HG03571 (cell line): ENCODE data around the gene GALE.
A peak's percentile ranks its signal among the peaks of the same experiment; 100 is the strongest.
"Not testable (repeated sequence)": the region's sequence is repeated elsewhere in the genome, so short reads cannot be mapped to it uniquely, and the experiment has no call there.

ENCODE experiments used
- ATAC-seq: cut with Tn5 transposase; IDR thresholded peaks from one replicate; pipeline ENCODE4 v1.9.1; 2021; ENCODE audit not compliant: unreplicated experiment

Gene GALE

DNA sequence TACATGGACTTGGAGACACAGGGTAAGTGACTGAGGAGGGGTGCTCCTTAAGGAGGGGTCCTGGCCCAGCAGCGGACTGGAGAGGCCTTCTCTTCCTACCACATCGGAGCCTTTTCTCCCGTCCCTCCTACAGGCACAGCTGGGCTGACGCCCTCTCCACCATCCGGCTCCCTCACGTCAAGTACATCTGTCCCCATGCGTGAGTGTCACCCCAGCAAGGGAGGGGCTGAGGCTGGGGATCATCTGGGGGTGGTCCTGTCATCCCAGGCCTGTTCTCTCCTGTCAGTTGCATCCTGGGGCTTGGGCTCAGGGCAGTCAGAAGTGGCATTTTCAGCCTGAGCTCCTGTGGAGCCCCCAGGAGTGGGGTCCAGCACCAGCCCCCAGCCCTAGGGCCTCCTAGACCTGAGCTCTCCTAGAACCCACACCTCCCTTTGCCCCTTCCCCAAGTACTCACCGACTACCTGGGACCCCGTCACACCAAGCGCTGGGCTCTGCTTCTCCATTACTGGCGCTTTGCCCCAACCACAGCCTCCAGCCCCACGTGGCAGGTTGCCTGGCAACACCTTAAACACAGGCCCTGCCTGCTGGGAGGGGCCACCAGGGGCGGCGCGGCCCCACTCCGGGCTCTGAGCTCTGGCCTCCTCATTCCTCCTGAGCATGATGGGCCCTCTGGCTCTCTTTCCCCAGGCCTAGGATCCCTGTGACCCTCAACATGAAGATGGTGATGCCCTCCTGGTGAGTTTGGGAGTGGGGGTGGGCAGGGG is 7.4 kb downstream of the GALE start:
- ATAC-seq = no peak

GRCh38 chr1:23792151-23792945 is 8.2 kb downstream of the GALE start:
- ATAC-seq = no peak

DNA sequence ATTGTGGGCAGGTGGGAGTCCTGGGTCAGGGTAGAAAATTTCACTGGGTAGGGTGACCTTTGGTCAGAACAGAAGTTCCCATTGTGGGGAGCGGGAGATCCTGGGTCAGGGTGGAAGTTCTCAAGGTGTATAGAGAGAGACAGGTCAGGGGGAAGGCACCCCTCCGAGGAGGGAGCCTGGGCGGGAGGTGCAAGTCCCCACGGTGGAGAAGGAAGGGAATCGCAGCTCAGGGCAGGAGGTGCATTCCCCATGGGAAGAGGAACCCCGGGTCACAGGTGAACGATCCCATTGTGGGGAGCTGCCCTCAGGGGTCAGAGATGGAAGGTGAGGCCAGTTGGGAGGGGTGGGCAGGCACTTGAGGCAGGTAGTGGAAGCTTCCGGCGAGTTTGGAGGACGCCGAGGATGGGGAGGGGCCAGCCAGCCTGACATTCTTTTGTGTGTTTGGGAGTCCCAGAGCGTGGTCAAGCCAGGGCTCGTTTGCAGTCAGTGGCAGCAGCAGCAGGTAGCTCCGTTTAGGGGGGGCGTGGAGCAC is 9.0 kb downstream of the GALE start:
- ATAC-seq = no peak

GRCh38 chr1:23790696-23791515 is 9.6 kb downstream of the GALE start, which contains the start of gene LYPLA2:
TSS of gene LYPLA2 (plus strand) at chr1:23791145. CDS start at chr1:23792683, 1,538 bp downstream.
- peak; percentile 72 for ATAC-seq

- ATAC-seq = no peak
Measured at GRCh38 chr1:23788695-23789094, 11.9 kb downstream of the GALE start.

- no peak for ATAC-seq
Measured at GRCh38 chr1:23787701-23788100, 12.9 kb downstream of the GALE start.

GRCh38 chr1:23784846-23785245 is 15.7 kb downstream of the GALE start:
- ATAC-seq = no peak

DNA sequence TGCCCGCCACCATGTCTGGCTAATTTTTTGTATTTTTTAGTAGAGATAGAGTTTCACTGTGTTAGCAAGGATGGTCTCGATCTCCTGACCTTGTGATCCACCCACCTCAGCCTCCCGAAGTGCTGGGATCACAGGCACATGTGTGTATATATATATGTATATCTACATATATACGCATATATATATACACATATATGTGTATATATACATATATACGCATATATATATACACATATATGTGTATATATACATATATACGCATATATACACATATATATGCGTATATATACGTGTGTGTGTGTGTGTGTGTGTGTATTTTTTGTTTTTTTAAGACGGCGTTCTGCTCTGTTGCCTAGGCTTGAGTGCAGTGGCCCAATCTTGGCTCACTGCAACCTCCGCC is 17.4 kb downstream of the GALE start:
- not testable (repeated sequence) for ATAC-seq

GRCh38 chr1:23779826-23780371 is 20.7 kb downstream of the GALE start:
- no peak for ATAC-seq

- peak; percentile 42 for ATAC-seq
Measured at GRCh38 chr1:23777979-23778814, 22.4 kb downstream of the GALE start, which contains the start of gene PITHD1. TSS of gene PITHD1 (plus strand) at chr1:23778418. CDS start at chr1:23778516, 98 bp downstream.

DNA sequence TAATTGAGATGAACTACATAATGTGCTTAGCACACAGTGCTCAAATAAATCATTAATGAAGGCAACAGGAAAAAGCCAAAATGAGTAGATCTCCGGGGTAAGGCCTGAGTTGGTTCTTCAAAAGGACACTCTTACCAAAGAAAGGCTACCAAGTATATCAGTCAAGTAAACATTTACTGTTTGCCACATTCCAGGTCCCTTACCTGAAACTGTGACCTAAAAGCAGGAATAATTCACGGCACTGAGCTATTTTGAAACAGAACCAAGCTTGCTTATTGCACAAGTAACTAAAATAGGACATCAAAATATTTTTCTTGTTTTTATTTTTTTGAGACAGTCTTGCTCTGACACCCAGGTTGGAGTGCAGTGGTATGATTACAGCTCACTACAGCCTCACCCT is 24.3 kb downstream of the GALE start:
- ATAC-seq = no peak

DNA sequence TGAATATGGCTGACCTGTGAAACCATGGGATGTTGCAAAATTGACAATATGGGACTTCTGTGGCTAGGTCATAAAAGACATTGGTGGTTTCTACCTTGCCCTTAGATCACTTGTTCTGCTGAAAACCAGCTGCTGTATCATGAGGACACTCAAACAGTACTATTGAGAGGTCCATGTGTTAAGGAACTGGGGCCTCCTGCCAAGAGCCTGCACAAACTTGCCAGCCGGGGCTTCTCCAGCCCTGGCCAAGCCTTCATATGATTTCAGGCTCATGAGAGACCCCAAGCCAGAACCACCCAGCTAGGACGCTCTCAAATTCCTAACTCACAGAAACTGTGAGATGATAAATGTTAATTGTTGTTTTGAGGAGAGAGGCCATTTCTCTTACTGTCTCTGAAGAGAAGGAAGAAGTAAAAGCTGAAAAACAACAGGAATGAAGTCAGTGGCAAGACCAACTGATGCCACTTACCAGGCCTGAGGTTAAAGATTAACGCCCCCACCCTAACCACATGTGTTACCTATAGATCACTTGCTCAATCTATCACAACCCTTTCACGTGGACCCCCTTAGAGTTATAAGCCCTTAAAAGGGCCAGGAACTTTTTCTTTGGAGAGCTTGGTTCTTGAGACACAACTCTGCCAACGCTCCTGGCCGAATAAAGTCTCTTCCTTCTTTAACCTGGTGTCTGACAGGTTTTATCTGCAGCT is 26.2 kb downstream of the GALE start:
- ATAC-seq = no peak

DNA sequence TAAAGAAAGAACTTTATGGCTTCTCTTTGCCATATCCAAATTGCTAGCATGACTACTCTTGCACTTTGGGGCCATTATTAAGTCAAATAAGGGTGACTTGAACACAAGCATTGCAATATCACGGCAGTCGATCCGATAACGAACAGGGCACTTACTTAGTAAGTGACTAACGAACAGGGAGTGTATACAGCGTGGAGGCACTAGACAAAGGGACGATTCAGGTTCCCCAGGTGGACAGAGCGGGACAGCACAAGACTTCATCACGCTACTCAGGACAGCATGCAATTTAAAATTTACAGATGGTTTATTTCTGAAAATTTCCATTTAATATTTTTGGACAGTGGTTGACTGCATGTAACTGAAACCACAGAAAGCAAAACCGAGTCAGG is 27.7 kb downstream of the GALE start:
- ATAC-seq = no peak

DNA sequence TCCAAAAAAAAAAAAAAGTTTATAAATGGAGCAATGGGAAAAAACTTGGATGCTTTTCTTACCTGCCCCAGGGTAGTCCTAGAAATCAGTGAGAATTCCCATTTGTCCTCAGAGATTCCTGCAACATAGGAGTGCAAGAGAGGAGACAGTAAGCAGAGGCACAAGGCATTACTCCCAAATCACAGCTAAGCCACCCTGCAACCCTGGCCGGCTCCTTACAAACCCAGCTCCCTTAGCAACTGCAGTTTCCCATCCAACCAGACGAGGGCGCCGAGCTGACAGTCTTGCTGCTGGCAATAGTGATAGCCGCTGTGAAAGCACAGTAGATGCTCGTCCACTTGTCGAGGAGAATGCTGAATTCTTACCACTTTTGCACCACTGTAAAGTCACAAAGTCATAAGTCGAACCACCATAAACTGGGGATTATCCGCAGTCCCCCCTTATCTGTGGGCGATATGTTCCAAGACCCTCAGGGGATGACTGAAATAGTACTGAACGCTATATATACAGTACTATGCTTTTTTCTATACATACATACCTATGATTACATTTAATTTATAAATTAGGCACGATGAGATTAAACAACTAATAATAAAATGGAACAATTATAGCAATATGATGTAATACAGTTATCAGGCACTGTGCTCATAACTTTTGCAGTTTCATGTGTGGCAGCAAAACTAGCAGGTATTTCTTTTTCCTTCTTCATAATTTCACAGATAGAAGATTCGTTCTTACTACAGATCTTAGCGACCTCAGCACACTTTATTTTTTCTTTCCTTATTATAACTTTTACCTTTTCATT is 28.3 kb downstream of the GALE start:
- ATAC-seq = peak; percentile 68

GRCh38 chr1:23768733-23769132 is 31.8 kb downstream of the GALE start:
- ATAC-seq = no peak

DNA sequence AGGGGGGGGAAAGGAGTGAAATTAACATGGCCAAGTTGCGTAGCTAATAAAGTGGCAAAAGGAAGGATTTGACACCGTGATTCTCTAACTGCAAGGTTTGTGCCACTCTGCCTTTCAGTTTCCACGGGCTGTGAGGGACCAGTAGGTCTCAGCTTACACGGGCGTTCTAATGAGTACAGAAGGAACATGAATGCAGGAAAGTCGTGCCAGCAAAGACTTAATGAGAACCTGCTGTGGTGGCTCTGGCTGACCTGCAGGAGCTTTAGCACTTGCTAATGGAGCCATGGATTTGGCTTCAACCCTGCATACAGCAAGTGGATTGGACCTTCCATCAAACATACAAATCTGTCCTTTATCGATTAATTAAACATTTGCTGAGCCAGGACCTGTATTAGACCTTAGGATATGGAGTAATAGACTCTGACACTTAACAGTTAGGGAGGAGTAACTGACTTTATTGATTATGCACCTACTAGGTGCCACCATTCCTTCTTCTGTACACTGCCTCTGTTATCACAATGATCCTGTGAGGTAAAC is 37.4 kb downstream of the GALE start:
- ATAC-seq = no peak

DNA sequence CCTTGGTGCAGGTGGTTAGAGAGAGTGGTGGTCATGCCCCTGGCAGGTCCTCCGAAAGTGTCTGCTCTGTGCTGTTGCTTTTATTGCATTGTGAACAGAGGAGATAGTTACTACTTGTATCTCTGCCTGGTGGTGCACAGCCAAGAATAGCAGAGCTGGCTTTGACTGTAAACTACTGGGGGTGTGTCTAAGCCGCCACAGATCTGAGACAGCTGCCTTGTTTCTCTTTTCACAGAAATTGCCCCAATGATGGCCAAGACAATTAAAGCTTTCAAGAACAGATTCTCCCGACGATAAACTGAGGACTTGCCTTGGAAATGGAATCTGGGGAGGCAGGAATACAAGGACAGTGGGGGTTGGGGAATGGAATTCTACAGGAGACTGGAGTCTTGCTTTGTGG is 41.3 kb downstream of the GALE start:
- no peak for ATAC-seq

DNA sequence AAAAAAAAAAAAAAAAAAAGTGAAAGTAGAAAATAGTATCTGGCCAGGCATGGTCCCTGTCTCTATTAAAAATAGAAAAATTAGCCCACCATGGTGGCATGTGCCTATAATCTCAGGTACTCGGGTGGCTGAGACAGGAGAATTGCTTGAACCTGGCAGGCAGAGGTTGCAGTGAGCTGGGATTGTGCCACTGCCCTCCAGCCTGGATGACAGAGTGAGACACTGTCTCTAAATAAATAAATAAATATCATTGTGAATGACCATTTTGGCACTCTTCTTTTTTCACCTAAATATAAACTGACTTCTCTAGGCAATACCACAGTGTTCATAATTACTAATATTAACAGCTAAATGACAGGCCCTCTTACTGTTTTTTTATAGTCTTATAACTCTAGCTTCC is 42.7 kb downstream of the GALE start:
- no peak for ATAC-seq
